Caki2 (cell line): ENCODE measurements around the gene ENDOU. TPM values are rescaled to one million over a fixed set of nuclear protein-coding genes. Genes with fewer than 3 reads are reported as not detected.

Experiments
- DNase-seq: peaks from one replicate; pipeline ENCODE4 v3.0.0-alpha.2; 2015; ENCODE audit warnings: low read depth
- in situ Hi-C: cut with HindIII; loops from 2 replicates; pipeline ENCODE4 v1.10.0; 2016; ENCODE audit warnings: low sequenced_read_pairs, low pct_unique_long_range_greater_than_20kb, mixed read lengths
- total RNA-seq: library from RNA; depleted of rRNA; stranded (reverse); fragments of >200 nt; shearing (Covaris generic); gene quantifications from 2 replicates; pipeline ENCODE4 v1.2.3, GENCODE V29; 2014; ENCODE audit warnings: low replicate concordance

Gene ENDOU
- total RNA-seq, 1 experiment from 2014 or later, result not detected

- in situ Hi-C loops, result no loop called here
- no peak for DNase-seq
These were observed 21.8 kb upstream of the ENDOU start for GRCh38 chr12:47747126-47747525.

- in situ Hi-C loops, result no loop called here
- no peak for DNase-seq
These were observed 21.2 kb upstream of the ENDOU start for GRCh38 chr12:47746523-47746922.

DNA sequence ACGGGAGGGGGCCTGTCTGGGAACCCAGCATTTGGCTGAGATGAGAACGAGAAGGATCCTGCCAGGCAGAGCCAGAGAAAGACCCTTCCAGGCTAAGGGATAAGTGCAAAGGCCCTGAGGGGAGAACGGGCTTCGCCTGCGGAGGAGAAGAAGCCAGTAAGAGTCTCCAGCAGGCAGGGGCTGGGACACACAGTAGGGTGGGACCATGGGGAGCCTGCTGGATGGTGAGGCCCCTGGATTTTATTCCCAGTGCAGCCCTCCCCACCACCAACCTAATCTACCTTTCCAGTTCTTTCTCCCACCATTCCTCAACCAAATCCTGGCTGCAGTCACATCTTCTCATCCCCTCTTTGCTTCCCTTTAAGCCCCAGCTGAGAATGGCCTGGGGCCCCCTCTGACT lies 20.8 kb upstream of the ENDOU start:
- in situ Hi-C loops, result no loop called here

GRCh38 chr12:47745485-47746041 lies 20.3 kb upstream of the ENDOU start:
- in situ Hi-C loops, result no loop called here
- no peak for DNase-seq

More for the DNA sequence above, 20.8 kb upstream of the ENDOU start:
- DNase-seq, result no peak

DNA sequence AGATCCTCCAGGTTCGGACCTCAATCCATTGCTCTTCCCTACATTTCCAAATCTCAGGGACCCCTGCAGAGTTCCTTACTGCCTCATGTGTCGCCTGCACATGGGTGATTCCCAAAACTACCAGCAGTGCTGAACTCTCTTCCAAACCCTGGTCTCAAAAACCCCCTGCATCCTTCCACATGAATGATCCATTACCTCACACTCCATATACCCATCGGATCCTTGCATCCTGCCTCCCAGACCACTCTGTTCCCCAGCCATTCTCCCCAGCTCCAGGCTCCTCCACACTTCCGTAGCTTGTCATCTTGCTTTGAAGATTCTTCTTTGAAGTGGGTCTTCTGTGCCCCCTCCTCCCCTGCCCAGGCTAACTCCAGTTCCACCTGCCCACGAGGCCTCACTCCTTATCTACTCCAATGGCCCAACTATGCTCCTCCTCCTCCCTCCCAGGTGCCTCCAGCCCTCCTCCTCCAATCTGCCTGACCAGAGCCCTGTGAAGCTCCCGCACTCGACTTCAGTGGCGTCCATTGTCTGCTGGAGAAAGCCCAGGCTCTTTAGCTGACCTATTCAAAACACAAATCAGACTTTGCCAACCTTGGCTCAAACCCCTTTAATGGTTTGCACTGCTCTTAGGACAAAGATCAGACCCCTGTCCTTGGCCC lies 19.6 kb upstream of the ENDOU start:
- in situ Hi-C loops, result no loop called here

DNA sequence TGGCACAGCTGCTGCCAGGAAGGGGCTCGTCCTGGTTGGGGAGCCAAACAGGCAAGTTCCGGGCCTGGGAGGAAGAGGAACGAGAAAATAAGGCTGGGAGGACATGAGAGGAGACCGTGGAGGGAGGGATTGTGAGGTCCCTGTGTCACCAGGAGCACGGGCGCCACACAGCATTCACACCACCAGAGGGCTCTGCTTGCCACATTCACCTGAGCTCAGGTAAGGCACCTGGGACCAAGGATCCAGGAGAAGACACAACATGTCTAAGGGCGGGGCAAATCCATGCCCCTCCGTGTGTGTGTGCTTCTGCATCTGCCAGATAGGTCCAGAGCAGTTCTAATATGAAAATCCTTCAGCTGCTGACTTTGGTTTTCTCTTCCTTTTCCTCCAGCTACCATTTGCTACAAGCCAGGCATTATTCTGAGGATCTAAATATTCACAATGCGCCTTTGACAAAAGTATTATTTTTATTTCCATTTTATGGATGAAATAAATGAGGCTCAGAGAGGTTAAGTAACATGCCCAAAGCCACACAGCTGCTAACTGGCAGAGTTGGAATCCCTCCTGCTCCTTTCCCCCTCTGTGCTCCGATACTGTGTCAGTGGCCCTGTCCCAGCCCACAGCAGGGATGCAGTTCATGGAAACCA lies 18.8 kb upstream of the ENDOU start:
- no peak for DNase-seq
- in situ Hi-C loops, result no loop called here

More for the DNA sequence above, 19.6 kb upstream of the ENDOU start:
- no peak for DNase-seq

- no peak for DNase-seq
- in situ Hi-C loops, result no loop called here
These were observed 18.1 kb upstream of the ENDOU start for GRCh38 chr12:47743311-47743860.

DNA sequence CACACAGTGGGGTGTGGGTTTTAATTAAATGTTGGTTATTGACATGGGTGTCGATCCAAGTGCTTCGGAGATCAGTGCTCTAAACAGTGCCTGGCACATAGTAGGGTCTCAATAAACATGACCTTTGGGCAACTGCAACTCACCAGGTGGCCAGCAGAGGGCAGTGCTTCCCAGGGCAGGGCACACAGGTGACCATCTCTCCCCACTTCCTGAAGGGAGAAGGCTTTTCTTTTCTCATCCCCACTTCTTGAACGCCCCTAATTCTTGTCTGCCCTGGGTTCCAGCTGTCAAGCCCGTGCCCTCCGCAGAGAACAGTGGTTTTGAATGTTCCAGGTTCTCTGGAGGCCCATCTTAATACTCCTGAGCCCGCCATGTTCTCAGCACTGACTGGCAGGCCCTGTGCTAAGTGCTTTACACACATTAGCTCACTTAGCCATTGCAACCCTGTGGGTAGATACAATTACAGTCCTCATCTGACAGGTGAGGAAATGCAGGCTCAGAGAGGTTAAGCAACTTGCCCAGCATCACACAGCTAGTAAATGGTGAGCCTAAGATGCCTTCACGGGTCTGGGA lies 17.0 kb upstream of the ENDOU start:
- in situ Hi-C loops, result no loop called here
- no peak for DNase-seq

DNA sequence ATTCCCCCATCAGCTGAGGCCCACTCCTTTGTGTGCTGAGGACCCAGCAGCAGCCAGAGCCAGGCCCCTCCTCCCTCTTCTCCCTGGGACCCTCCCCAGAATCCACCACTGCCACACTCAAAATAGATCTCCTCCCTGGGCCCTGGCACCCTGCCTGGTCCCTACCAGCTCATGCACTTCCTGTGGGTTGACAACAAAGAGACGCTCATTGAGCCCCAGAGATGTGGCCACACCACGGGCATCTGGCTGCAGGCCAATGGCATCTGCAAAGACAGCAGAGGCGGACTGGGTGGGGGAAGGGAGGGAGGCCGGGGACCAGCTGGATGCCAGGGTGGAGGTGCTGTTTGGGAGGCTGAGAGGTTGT lies 16.0 kb upstream of the ENDOU start:
- in situ Hi-C loops, result no loop called here
- no peak for DNase-seq

DNA sequence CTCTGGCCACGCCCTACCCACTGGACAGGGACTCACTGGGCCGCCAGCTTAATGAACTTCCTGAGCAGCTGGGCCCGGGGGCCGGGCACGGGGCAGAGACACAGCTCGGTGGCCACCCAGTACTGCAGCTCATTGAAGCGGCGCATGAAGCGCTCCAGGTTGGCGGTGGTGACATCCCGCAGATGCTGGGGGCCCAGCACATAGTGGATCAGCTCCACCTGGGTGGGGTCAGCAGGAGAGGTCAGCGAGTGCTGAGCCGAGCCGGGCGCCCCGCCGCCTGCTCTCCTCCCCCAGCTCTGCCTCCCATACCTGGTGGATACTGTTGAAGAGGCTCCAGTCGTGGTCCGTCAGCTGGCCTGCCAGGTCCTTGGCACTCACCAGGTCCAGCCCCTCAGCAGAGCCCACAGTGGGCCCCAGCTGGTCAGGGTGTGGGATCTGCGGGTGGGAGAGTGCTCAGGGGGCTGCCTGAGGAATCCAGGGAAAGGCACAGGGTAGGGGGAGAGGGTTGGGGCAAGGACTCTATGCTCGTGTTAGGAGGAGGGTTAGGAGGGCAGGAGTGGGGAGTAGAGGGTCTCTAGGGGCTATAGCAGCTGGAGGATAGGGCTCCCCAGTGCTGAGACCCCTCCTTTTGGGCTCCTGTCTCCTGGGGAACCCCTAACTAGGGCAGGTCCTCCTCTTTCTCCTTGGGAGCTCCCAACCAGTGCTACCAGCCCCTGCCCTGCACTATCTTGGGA lies 15.5 kb upstream of the ENDOU start:
- no peak for DNase-seq
- in situ Hi-C loops, result no loop called here

DNA sequence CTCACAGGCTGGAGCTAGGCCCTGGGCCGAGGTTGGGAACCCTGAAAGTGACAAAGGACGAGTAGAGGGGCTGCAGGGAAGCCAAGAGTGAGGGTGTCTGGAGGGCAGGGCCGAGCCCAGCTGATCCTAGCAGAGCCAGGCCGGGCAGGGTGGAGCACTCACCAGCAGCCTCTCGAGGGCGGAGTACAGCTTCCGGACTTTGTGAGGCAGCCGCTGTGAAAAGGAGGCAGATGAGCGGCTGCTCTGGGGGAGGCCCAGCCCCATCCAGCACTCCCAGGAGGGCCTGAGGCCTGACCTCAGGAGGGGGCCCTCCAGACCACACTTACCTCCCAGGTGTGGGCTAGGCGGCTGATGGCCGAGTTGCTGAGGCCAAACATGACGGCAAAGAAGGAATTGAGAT lies 14.7 kb upstream of the ENDOU start:
- no peak for DNase-seq
- in situ Hi-C loops, result no loop called here

DNA sequence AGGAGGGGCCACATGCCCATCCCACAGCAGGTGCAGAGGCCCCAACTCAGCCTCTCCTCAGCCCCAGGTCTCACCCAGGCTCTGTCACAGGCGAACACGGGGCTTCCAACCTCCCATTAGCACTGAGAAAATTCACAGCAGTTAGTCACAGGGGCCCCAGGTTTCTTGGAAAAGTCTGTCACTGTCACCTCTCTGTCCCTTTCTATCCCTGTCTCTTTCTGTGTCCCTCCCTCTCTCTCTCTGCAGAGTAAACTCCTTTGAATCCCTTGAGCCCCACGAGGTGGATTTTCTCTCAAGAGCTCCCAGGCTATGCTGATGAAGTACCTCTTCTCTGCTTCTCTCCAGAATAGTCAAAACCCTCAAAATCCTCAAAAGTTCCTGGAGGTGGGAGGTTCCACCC lies 14.0 kb upstream of the ENDOU start:
- in situ Hi-C loops, result no loop called here
- DNase-seq, result no peak

DNA sequence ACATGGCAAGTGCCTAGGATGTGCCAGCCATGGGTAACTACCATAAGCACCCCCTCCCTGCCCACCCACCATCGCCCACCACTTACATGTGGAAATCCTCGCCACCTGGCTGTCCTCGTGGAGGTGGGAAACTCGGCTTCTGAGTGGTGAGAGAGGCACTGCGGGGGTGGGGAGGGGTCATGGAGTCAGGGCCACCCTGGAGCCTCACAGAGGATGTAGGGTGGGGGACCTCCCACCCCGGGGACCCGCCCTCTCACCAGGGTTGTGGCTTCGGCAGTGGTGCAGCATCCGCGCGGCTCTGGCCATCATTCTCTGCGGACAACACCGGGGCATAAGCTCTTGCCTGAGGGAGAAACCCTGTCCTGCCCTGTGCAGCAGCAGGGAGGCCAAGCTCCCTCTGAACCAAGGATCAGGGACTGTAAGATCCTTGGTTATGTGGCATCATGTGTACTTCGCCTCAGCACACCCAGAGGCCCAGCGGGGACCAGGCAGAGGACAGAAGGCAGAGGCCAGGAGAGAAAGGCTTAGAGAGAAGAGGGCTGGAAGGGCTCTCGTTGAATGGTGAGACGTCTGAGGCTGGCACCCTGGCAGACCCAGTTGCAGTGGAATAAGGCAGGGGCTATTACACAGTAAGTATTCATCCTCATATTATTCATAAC lies 12.8 kb upstream of the ENDOU start:
- in situ Hi-C loops, result no loop called here
- DNase-seq, result no peak

DNA sequence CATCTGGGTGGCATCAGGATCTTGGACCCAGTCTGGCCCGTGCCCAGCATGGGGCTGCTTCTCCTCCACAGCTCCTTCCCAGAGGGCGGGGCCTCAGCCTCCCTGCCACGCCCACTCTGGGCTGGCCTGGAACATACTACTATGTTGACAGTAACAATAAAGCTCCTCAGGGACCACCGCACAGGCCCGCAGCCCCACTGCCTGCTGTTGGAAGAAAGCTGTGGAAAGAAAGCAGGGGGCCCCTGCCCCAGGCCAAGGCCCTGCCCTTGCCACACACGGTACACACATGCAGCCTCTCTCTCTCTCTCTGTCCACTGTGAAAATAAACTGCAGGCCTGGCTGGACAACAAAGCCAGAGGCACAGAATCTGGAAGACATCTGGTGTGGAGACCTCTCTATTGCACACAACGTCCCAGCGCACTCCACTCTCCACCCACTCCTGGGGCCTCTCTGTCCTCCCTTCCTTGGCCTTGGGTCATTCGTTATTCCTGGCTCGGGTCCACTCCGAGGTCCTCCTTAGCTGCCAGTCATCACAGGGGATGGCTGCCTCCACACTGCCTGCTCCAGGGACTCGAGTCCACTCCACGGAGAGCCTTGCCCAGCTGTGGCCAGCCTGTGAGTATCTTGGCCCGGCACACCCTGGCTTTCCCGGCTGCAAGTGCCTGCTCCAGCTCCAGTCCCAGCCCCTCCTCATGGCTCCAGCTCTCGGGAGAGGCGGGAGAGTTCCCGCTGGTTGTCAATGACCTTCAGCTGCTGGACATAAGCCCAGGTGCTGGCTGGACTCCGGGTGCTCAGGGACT lies 11.8 kb upstream of the ENDOU start:
- peak; percentile 70 for DNase-seq
- in situ Hi-C loops, result no loop called here

- in situ Hi-C loops, result no loop called here
- DNase-seq, result no peak
These were observed 10.9 kb upstream of the ENDOU start for GRCh38 chr12:47736216-47736615.

- no peak for DNase-seq
- in situ Hi-C loops, result no loop called here
These were observed 10.4 kb upstream of the ENDOU start for GRCh38 chr12:47735649-47736048.

- in situ Hi-C loops, result no loop called here
- DNase-seq, result peak; percentile 40
These were observed 9.6 kb upstream of the ENDOU start for GRCh38 chr12:47734725-47735480.
